HepG2 (cell line): Measurements from ENCODE around the gene TSTD2. TPM values are rescaled to one million over a fixed set of nuclear protein-coding genes. Genes with fewer than 3 reads are reported as not detected.
A peak's percentile ranks its signal among the peaks of the same experiment; 100 is the strongest.

Source experiments
- ATAC-seq: fragments of 200-7000 bp; cut with Tn5 transposase; 3 replicates; pipeline ENCODE4 v1.9.1; 2020; ENCODE audit warnings: mild to moderate bottlenecking, moderate library complexity
- BruUV-seq: library from RNA; stranded (reverse); fragments of 400-500 nt; replicated peaks from 2 replicates; lab custom pipeline; 2021; lab: Mats Ljungman, UMichigan
- CTCF ChIA-PET: fragments of 300-600 bp; formaldehyde crosslinking; extraction: SDS; loops from one replicate; lab custom pipeline; 2021; ENCODE audit warnings: low total read pairs, inconsistent platforms, low intra/inter-chr PET ratio; lab: Yijun Ruan, JAX
- POLR2A ChIA-PET: fragments of 350-600 bp; sonication (Branson Sonifier 250); formaldehyde crosslinking; loops from one replicate; lab custom pipeline; 2020; ENCODE audit warnings: antibody characterized with exemption, inconsistent platforms; lab: Yijun Ruan, JAX
- DNase-seq: peaks from one replicate; pipeline ENCODE4 v3.0.0-alpha.2; 2015; ENCODE audit warnings: low spot score
- FAIRE-seq: peaks from 3 replicates; lab custom pipeline; 2011; peaks lifted over from hg19 to GRCh38; lab: Jason Lieb, UNC
- H2AFZ ChIP-seq: one replicate; pipeline ENCODE4 v1.6.1; 2011; ENCODE audit warnings: low read length, inconsistent platforms
- H3K27ac ChIP-seq: fragments of 300-600 bp; 3 replicates; pipeline ENCODE4 v1.8.0; 2011; ENCODE audit warnings: mixed run types, mild to moderate bottlenecking, mixed read lengths, low read length, inconsistent platforms; ENCODE audit not compliant: insufficient read depth; ENCODE audit errors: extremely low read length
- H3K27me3 ChIP-seq, 2 experiments: fragments of 200-600 bp in 1 of 2; 2 replicates in 1 of 2; 3 replicates in 1 of 2; pipeline versions ENCODE4 v1.6.0 to v1.8.0; 2011; ENCODE audit warnings: low read length in 2 of 2, mild to moderate bottlenecking in 2 of 2, moderate library complexity in 2 of 2, inconsistent platforms in 1 of 2; ENCODE audit not compliant: insufficient read depth in 2 of 2, control insufficient read depth in 1 of 2
- H3K36me3 ChIP-seq, 2 experiments: fragments of 200-600 bp in 1 of 2; replicated peaks in 1 of 2; 2 replicates in 1 of 2; 3 replicates in 1 of 2; pipeline versions ENCODE4 v1.5.1 to v1.8.0; 2011; ENCODE audit warnings: low read length in 2 of 2, inconsistent platforms in 1 of 2; ENCODE audit not compliant: insufficient read depth in 2 of 2, control insufficient read depth in 1 of 2
- H3K4me1 ChIP-seq: 2 replicates; pipeline ENCODE4 v1.5.1; 2012; ENCODE audit warnings: low read length, inconsistent platforms; ENCODE audit not compliant: insufficient read depth
- H3K4me2 ChIP-seq: 2 replicates; pipeline ENCODE4 v1.6.0; 2011; ENCODE audit warnings: low read depth, low read length, inconsistent platforms
- H3K4me3 ChIP-seq, 3 experiments: fragments of 200-600 bp in 1 of 3; sonication (generic), shearing (Covaris generic) in 1 of 3; replicated peaks in 1 of 3; 2 replicates each; pipeline ENCODE4 v1.5.1; 2011 to 2016; ENCODE audit warnings: low read length in 3 of 3, inconsistent platforms in 2 of 3, low read depth in 2 of 3, mild to moderate bottlenecking in 2 of 3, control low read depth in 1 of 3, mixed read lengths in 1 of 3; ENCODE audit not compliant: insufficient read depth in 1 of 3
- H3K79me2 ChIP-seq: one replicate; pipeline ENCODE4 v1.6.1; 2011; ENCODE audit warnings: low read length, inconsistent platforms; ENCODE audit not compliant: insufficient read depth
- H3K9ac ChIP-seq: 2 replicates; pipeline ENCODE4 v1.6.0; 2011; ENCODE audit warnings: mild to moderate bottlenecking, low read depth, low read length, inconsistent platforms; ENCODE audit not compliant: insufficient read depth
- H3K9me3 ChIP-seq: 2 replicates; pipeline ENCODE4 v1.5.1; 2012; ENCODE audit warnings: mild to moderate bottlenecking, low read length
- H4K20me1 ChIP-seq: 2 replicates; pipeline ENCODE4 v1.6.0; 2011; ENCODE audit warnings: inconsistent platforms, mild to moderate bottlenecking, low read length, moderate library complexity; ENCODE audit not compliant: insufficient read depth
- HMGXB4 ChIP-seq, 2 experiments: sonication (generic) in 1 of 2; formaldehyde crosslinking in 1 of 2; IDR thresholded peaks; 2 replicates each; pipeline versions ENCODE4 v1.4.0 to v1.6.1; 2018 to 2020; ENCODE audit warnings: missing genetic modification reagents in 2 of 2, borderline replicate concordance in 1 of 2, low read depth in 1 of 2, mild to moderate bottlenecking in 1 of 2, missing biosample characterization in 1 of 2
- KDM2A ChIP-seq: sonication (generic); formaldehyde crosslinking; IDR thresholded peaks from 2 replicates; pipeline ENCODE4 v1.4.0; 2020; ENCODE audit warnings: low read depth, missing genetic modification reagents, borderline replicate concordance
- RAD21 ChIP-seq: fragments of 450-650 bp; formaldehyde crosslinking; IDR thresholded peaks from 2 replicates; pipeline ENCODE4 v1.5.0; 2020; ENCODE audit warnings: mild to moderate bottlenecking
- RXRB ChIP-seq: IDR thresholded peaks from 2 replicates; pipeline ENCODE4 v1.6.1; 2016; ENCODE audit warnings: borderline replicate concordance, missing genetic modification reagents, missing compliant biosample characterization
- SMAD3 ChIP-seq: sonication (generic); formaldehyde crosslinking; IDR thresholded peaks from 2 replicates; pipeline ENCODE4 v1.4.0; 2020; ENCODE audit warnings: missing genetic modification reagents
- SMC3 ChIP-seq: IDR thresholded peaks from 2 replicates; pipeline ENCODE4 v1.6.1; 2011; ENCODE audit warnings: low read length, improper control_type of control experiment
- SP4 ChIP-seq: sonication (generic); formaldehyde crosslinking; IDR thresholded peaks from 2 replicates; pipeline ENCODE4 v1.8.1; 2023; ENCODE audit warnings: mild to moderate bottlenecking, missing genetic modification reagents
- SSRP1 ChIP-seq: IDR thresholded peaks from 2 replicates; pipeline ENCODE4 v1.6.1; 2016; ENCODE audit warnings: control low read depth
- ZNF263 ChIP-seq: sonication (generic); formaldehyde crosslinking; IDR thresholded peaks from 2 replicates; pipeline ENCODE4 v1.4.0; 2020; ENCODE audit warnings: missing genetic modification reagents
- ZNF281 ChIP-seq: sonication (generic); formaldehyde crosslinking; IDR thresholded peaks from 2 replicates; pipeline ENCODE4 v1.4.0; 2020; ENCODE audit warnings: missing genetic modification reagents, borderline replicate concordance
- ZNF362 ChIP-seq: sonication (generic); formaldehyde crosslinking; IDR thresholded peaks from 2 replicates; pipeline ENCODE4 v1.4.0; 2020; ENCODE audit warnings: missing genetic modification reagents, mild to moderate bottlenecking, borderline replicate concordance
- ZNF574 ChIP-seq: sonication (generic); formaldehyde crosslinking; IDR thresholded peaks from 2 replicates; pipeline ENCODE4 v1.4.0; 2020; ENCODE audit warnings: missing genetic modification reagents
- WGBS: methylation state at CpG from one replicate; pipeline ENCODE4 v1.1.6; 2017; ENCODE audit warnings: low lambda C conversion rate; 5-methylcytosine and 5-hydroxymethylcytosine counted together
- in situ Hi-C: cut with HindIII; loops from 2 replicates; pipeline ENCODE4 v1.10.0; 2017; ENCODE audit warnings: low pct_unique_long_range_greater_than_20kb; ENCODE audit not compliant: extremely low pct_ligation_motif_present
- intact Hi-C: fragments of 100-400 bp; cut with micrococcal nuclease; formaldehyde crosslinking; loops from one replicate; pipeline ENCODE4 v1.10.0; 2022; ENCODE audit not compliant: unreplicated experiment
- polyA plus RNA-seq, 8 experiments: library from polyadenylated mRNA; depleted of rRNA in 3 of 8; stranded (reverse) in 7 of 8; unstranded in 1 of 8; fragments of >200 nt; fragmentation: Illumina TruSeq in 4 of 8; extraction: Trizol in 4 of 8; gene quantifications; 2 replicates each; pipeline versions ENCODE4 v1.2.1 to v1.2.3, GENCODE V29; 2011 to 2016; ENCODE audit warnings: low read depth in 4 of 8, missing spikeins in 1 of 8, mixed read lengths in 1 of 8; ENCODE audit not compliant: insufficient read depth in 1 of 8
- total RNA-seq, 5 experiments: library from RNA; depleted of rRNA; stranded (reverse); fragments of >200 nt; fragmentation: Illumina TruSeq; extraction: Trizol; gene quantifications; 2 replicates each; pipeline ENCODE4 v1.2.3, GENCODE V29; 2016; ENCODE audit warnings: low read depth in 1 of 5

TSTD2 gene
- total and polyA plus RNA-seq, 2 of the 13 experiments (the other 11 are each of a cell fraction or from before 2014, with no cell fraction given), result 16.0 to 23.1 TPM

- CTCF ChIA-PET, result interaction anchor here (1.2 to 3.4 kb wide), 2 partner anchors 97 to 130 kb away, joined by 3 to 23 read pairs; partner anchors contain the start of gene TMOD1
- Histone ChIP-seq H3K27me3 (no peaks in the 10 kb centered on the region), H2AFZ (no peak overlapping the region), H3K4me1 (peaks cover 6% of the 10 kb centered on the region), H3K4me2 (peak overlapping the region; percentile 10; the same call in 1 of the 2 replicates), H3K4me3 (no peak overlapping the region), H3K27ac (no peak overlapping the region), H3K9ac (no peak overlapping the region), H3K9me3 (no peaks in the 10 kb centered on the region), H3K36me3 (peaks cover 16 to 30% of the 10 kb centered on the region in 2 experiments), H4K20me1 (no peaks in the 10 kb centered on the region), H3K79me2 (no peaks in the 10 kb centered on the region)
- DNase-seq (peak; percentile 69), ATAC-seq (peak; percentile 91), FAIRE-seq (peak; percentile 89)
- WGBS, result 21% methylated on average over 11 of the region's 11 CpGs
- in situ Hi-C loops (loop anchor here (10.0 kb wide), 1 partner anchor 134 kb away; no protein-coding TSS in a partner anchor), intact Hi-C loops (loop anchor here (1.0 to 5.0 kb wide), 2 partner anchors 130 to 741 kb away; no protein-coding TSS in a partner anchor)
- BruUV-seq, result no TSS peak
- POLR2A ChIA-PET, result interaction anchor here (1.7 kb wide), 1 partner anchor 212 kb away, joined by 11 read pairs; no protein-coding TSS in a partner anchor
- TF ChIP-seq ZNF263 (no peak), SMC3 (peak; percentile 85), ZNF281 (CRISPR knock-in tag) (no peak), HMGXB4 (CRISPR knock-in tag; IDR thresholded peaks at IDR 0.05; ENCODE audit: borderline replicate concordance in 1 of 2, low read depth in 1 of 2) (0 out of 4 replicates have a peak, but pooled peaks of 1 of the 2 experiments have one; percentile 48), SP4 (peak; percentile 31; the same call in 1 of the 2 replicates), KDM2A (CRISPR knock-in tag) (0 out of 2 replicates have a peak, but pooled peaks have one; percentile 25), RXRB (CRISPR knock-in tag) (peak; percentile 19; the same call in 1 of the 2 replicates), RAD21 (peak; percentile 53; the same call in 1 of the 2 replicates), SMAD3 (CRISPR knock-in tag) (0 out of 2 replicates have a peak, but pooled peaks have one; percentile 25), ZNF362 (CRISPR knock-in tag) (peak; percentile 67; the same call in 1 of the 2 replicates), SSRP1 (0 out of 2 replicates have a peak, but pooled peaks have one; percentile 70), ZNF574 (0 out of 2 replicates have a peak, but pooled peaks have one; percentile 16)
Observed at GRCh38 chr9:97598461-97599288, 34.5 kb downstream of the TSTD2 start.
